ENCODE results near the gene ACTR1A.
"Not testable (repeated sequence)": the region's sequence is repeated elsewhere in the genome, so short reads cannot be mapped to it uniquely, and the experiment has no call there.

The ACTR1A gene

DNA sequence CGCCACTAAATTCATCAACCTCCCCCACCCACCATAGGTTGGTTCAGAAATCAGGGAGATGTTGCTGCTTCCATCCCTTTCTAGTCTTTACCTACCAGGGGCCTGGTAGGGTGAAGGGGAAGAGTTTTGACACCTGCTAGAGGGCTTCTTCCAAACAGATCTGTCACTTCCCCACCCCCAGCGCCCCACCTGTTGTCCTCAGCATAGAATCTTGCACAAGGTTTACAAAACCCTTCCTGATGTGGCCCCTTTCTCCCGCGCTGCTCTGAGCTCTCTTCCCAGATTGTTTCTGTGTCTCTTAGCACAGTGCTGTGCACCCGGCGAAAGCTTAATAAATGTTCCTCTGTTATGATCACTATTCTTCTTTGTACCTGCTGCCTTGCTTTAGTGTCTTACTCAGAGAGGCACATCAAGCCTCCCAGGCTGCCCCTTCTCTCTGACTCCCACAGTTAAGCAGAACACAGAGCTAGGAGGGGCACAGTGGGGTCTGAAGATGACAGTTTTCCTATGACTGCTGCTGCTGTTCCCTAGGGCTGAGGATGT lies 39.9 kb downstream of the ACTR1A start:
- H3K27me3 ChIP-seq (ENCODE audit: low read depth, low read length): no peaks in the 10 kb centered on the region
- no peaks in the 10 kb centered on the region for H3K9me3 ChIP-seq (ENCODE audit: control insufficient read depth in 1 of 2, low read length in 2 of 2)
- no peaks in the 10 kb centered on the region for H3K36me3 ChIP-seq (ENCODE audit: control insufficient read depth in 1 of 2, insufficient read depth in 2 of 2, low read length in 2 of 2)
- H3K4me1 ChIP-seq (ENCODE audit: control insufficient read depth in 1 of 2, insufficient read depth in 2 of 2, low read length in 2 of 2): peaks cover 0 to 10% of the 10 kb centered on the region in 2 donors
- H3K4me3 ChIP-seq (ENCODE audit: low read depth in 1 of 2, low read length in 2 of 2): peak overlapping the region in 1 of 2 donors; percentile 33
- no peak overlapping the region for H3K27ac ChIP-seq (ENCODE audit: low read length)

DNA sequence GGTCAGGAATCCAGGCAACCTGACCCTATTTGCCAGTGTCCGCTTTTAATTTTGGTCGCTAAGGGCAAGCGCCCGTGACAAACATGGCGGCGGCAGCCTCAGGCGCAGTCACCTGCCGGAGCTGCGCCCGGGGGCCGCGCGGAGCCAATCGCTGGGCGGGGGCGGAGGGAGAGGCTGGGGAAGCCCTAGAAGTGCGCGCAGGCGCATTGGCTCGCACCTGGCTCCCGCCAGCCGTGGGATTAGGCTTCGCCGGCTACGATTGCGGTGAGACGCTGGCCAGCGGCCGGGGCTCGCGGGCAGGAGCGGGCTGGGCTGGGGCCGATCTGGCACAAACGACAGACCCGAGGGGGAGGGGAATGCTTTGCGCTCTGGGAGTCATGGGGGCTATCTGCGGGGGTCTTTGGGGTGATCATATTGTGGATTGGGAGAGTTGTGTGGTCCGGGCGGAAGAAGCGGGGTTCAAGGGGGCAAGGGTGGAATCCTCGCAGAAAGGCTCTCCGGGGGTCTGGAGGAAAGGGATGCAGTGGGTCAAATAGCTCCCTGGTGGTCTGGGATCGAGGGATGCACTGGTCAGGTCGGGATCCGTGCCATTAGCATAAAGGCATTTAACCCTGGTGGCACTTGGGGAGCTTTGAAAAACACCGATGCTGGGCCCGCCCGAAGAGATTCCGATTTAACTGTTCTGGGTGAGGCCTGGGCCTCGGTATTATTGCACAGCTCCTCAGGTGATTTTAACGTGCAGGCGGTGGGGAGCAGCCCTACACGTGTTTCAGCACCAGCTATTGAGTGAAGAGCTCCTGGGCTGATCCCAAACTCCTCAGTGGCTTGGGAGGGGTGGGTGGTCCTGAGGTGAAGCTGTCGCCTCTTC lies 41.1 kb downstream of the ACTR1A start:
- Histone ChIP-seq H3K36me3 (ENCODE audit: control insufficient read depth in 1 of 2, insufficient read depth in 2 of 2, low read length in 2 of 2) (no peaks in the 10 kb centered on the region), H3K27me3 (ENCODE audit: low read depth, low read length) (no peaks in the 10 kb centered on the region), H3K4me3 (ENCODE audit: low read depth in 1 of 2, low read length in 2 of 2) (peak overlapping the region; percentile 60 to 65), H3K27ac (ENCODE audit: low read length) (peak overlapping the region; percentile 25), H3K4me1 (ENCODE audit: control insufficient read depth in 1 of 2, insufficient read depth in 2 of 2, low read length in 2 of 2) (peaks cover 0 to 10% of the 10 kb centered on the region in 2 donors), H3K9me3 (ENCODE audit: control insufficient read depth in 1 of 2, low read length in 2 of 2) (no peaks in the 10 kb centered on the region)

DNA sequence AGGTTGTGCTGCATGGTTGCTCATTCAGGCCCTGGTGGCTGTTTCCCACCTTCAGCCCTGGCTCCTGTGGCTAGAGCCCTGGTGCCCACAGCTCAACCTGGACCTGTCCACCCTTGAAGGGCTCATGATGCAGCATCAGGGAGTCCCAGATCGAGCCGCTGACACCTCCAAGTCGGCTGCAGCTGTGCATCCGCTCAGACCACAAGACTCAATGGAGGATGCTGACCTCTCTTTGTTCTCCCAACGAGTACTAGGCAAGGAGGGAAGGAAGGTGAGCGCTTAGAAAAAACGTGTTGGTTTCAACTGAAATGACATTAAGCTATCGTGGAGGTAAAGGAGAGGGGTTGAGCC lies 41.7 kb downstream of the ACTR1A start:
- Histone ChIP-seq H3K4me3 (ENCODE audit: low read depth in 1 of 2, low read length in 2 of 2) (peak overlapping the region; percentile 60 to 65), H3K4me1 (ENCODE audit: control insufficient read depth in 1 of 2, insufficient read depth in 2 of 2, low read length in 2 of 2) (peaks cover 0 to 10% of the 10 kb centered on the region in 2 donors)

DNA sequence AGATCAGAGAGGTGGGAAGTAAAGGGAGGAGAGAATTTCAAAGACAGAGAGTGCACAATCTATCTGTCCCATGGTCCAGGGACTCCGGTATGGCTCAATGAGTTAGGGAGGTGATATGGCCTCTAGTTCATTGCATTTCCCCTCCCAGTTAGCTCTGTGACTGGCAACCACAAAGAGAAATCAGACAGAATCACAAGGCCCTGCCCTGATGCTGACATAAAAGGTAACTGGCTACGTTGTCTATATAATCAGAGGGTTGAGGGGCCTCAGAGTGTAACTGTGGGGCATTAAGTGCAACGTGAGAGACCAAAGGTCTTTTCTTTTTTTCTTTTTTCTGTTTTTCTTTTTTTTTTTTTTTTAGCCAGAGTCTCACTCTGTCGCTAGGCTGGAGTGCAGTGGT lies 43.9 kb downstream of the ACTR1A start:
- H3K27ac ChIP-seq (ENCODE audit: low read length): no peak overlapping the region
- H3K36me3 ChIP-seq (ENCODE audit: control insufficient read depth in 1 of 2, insufficient read depth in 2 of 2, low read length in 2 of 2): no peaks in the 10 kb centered on the region
- no peaks in the 10 kb centered on the region for H3K27me3 ChIP-seq (ENCODE audit: low read depth, low read length)
- H3K4me3 ChIP-seq (ENCODE audit: low read depth in 1 of 2, low read length in 2 of 2): no peak overlapping the region
- peaks cover 0 to 10% of the 10 kb centered on the region in 2 donors for H3K4me1 ChIP-seq (ENCODE audit: control insufficient read depth in 1 of 2, insufficient read depth in 2 of 2, low read length in 2 of 2)
- H3K9me3 ChIP-seq (ENCODE audit: control insufficient read depth in 1 of 2, low read length in 2 of 2): no peaks in the 10 kb centered on the region

More for the DNA sequence above, 41.7 kb downstream of the ACTR1A start:
- Histone ChIP-seq H3K36me3 (ENCODE audit: control insufficient read depth in 1 of 2, insufficient read depth in 2 of 2, low read length in 2 of 2) (no peaks in the 10 kb centered on the region), H3K27me3 (ENCODE audit: low read depth, low read length) (no peaks in the 10 kb centered on the region), H3K9me3 (ENCODE audit: control insufficient read depth in 1 of 2, low read length in 2 of 2) (no peaks in the 10 kb centered on the region), H3K27ac (ENCODE audit: low read length) (peak overlapping the region; percentile 25)

DNA sequence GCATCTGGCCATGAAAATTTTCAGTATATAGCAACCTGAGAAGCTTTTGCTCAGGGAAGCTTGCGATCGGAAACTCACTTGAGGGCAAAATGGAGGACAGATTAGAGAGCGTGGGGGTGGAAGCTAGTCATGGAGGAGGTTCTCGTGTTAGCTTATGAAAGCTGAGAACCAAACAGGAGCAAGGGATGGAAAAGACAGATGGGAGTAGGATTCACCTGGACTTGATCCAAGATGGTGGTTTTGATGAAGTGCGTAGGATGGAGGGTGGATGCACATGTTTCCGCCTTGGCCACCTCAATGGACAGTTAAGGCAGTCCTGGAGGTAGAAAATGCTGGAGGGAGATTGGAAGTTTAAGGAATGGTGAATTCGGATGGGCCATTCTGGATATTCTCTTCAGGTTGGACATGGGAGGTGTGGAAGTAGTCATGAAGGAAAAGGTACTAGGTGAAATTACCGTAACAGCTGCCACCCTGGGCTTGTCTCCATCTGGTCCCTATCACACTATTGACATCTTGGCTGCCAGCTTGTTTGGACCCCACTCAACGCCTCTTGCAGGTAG lies 44.8 kb downstream of the ACTR1A start:
- Histone ChIP-seq H3K9me3 (ENCODE audit: control insufficient read depth in 1 of 2, low read length in 2 of 2) (no peaks in the 10 kb centered on the region), H3K27me3 (ENCODE audit: low read depth, low read length) (no peaks in the 10 kb centered on the region), H3K4me1 (ENCODE audit: control insufficient read depth in 1 of 2, insufficient read depth in 2 of 2, low read length in 2 of 2) (peaks cover 0 to 10% of the 10 kb centered on the region in 2 donors), H3K27ac (ENCODE audit: low read length) (no peak overlapping the region), H3K4me3 (ENCODE audit: low read depth in 1 of 2, low read length in 2 of 2) (no peak overlapping the region), H3K36me3 (ENCODE audit: control insufficient read depth in 1 of 2, insufficient read depth in 2 of 2, low read length in 2 of 2) (no peaks in the 10 kb centered on the region)

DNA sequence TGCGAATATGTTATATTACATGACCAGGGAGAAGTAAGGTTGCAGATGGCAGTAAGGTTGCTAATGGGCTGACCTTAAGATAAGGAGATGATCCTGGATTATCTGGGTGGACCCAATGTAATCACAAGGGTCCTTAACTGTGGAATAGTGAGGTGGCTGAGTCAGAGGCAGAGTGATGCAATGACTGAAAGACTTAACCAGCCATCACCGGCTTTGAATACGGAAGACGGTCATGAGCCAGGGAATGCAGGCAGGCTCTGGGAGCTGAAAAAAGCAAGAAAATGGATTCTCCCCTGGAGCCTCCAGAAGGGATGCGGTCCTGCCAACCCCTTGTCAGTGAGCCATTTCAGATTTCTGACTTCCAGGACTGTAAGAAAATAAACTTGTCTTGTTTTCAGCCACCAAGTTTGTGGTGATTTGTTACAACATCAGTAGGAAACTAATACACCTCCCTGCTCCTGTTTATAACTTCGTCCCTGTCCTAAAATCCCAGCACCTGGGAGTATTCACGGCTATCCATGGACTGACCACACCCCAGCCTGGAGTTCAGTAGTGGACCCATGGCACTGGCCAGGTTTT lies 46.5 kb downstream of the ACTR1A start:
- peaks cover 4 to 9% of the 10 kb centered on the region in 2 donors for H3K4me1 ChIP-seq (ENCODE audit: control insufficient read depth in 1 of 2, insufficient read depth in 2 of 2, low read length in 2 of 2)
- H3K27me3 ChIP-seq (ENCODE audit: low read depth, low read length): no peaks in the 10 kb centered on the region
- no peaks in the 10 kb centered on the region for H3K9me3 ChIP-seq (ENCODE audit: control insufficient read depth in 1 of 2, low read length in 2 of 2)
- H3K4me3 ChIP-seq (ENCODE audit: low read depth in 1 of 2, low read length in 2 of 2): no peak overlapping the region
- no peak overlapping the region for H3K27ac ChIP-seq (ENCODE audit: low read length)
- H3K36me3 ChIP-seq (ENCODE audit: control insufficient read depth in 1 of 2, insufficient read depth in 2 of 2, low read length in 2 of 2): no peaks in the 10 kb centered on the region

DNA sequence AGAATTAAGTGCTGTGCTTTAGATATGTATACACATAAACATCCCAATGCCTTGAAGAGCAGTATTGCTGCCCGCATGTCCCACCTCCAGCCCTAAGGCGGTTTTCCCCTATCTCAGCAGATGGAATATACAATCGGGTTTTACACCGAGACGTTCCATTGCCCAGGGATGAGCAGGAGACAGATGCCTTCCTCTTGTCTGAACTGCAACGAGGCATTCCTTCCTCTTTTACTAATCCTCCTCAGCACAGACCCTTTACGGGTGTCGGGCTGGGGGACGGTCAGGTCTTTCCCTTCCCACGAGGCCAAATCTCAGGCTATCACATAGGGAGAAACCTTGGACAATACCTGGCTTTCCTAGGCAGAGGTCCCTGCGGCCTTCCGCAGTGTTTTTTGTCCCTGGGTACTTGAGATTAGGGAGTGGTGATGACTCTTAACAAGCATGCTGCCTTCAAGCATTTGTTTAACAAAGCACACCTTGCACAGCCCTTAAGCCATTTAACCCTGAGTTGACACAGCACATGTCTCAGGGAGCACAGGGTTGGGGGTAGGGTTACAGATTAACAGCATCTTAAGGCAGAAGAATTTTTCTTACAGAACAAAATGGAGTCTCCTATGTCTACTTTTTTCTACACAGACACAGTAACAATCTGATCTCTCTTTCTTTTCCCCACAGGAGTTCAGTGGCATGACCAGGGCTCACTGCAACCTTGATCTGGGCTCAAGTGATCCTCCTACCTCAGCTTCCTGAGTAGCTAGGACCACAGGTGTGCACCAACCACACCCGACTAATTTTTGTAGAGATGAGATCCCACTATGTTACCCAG lies 47.6 kb downstream of the ACTR1A start:
- not testable (repeated sequence) for H3K27me3 ChIP-seq (ENCODE audit: low read depth, low read length); H3K27ac ChIP-seq (ENCODE audit: low read length); H3K9me3 ChIP-seq (ENCODE audit: control insufficient read depth in 1 of 2, low read length in 2 of 2); H3K4me1 ChIP-seq (ENCODE audit: control insufficient read depth in 1 of 2, insufficient read depth in 2 of 2, low read length in 2 of 2); H3K4me3 ChIP-seq (ENCODE audit: low read depth in 1 of 2, low read length in 2 of 2); H3K36me3 ChIP-seq (ENCODE audit: control insufficient read depth in 1 of 2, insufficient read depth in 2 of 2, low read length in 2 of 2)

DNA sequence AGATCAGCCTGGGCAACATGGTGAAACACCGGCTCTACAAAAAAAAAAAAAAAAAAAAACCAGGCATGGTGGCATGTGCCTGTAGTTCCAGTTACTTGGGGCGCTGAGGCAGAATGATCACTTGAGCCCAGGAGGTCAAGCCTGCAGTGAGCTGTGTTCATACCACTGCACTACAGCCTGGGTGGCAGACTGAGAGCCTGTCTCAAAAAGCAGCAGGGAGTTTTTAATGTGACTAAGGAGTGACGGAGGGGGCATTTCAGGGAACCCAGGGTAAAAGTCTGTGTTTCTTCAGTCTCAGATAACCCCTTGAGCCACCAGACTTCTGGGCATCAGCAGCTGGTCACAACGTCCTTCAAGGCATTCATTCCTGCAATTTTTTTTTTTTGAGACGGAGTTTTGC lies 49.0 kb downstream of the ACTR1A start:
- no peak overlapping the region for H3K4me3 ChIP-seq (ENCODE audit: low read depth in 1 of 2, low read length in 2 of 2)
- H3K27ac ChIP-seq (ENCODE audit: low read length): no peak overlapping the region
- H3K9me3 ChIP-seq (ENCODE audit: control insufficient read depth in 1 of 2, low read length in 2 of 2): no peaks in the 10 kb centered on the region
- H3K4me1 ChIP-seq (ENCODE audit: control insufficient read depth in 1 of 2, insufficient read depth in 2 of 2, low read length in 2 of 2): peaks cover 4 to 9% of the 10 kb centered on the region in 2 donors
- H3K36me3 ChIP-seq (ENCODE audit: control insufficient read depth in 1 of 2, insufficient read depth in 2 of 2, low read length in 2 of 2): no peaks in the 10 kb centered on the region
- no peaks in the 10 kb centered on the region for H3K27me3 ChIP-seq (ENCODE audit: low read depth, low read length)

DNA sequence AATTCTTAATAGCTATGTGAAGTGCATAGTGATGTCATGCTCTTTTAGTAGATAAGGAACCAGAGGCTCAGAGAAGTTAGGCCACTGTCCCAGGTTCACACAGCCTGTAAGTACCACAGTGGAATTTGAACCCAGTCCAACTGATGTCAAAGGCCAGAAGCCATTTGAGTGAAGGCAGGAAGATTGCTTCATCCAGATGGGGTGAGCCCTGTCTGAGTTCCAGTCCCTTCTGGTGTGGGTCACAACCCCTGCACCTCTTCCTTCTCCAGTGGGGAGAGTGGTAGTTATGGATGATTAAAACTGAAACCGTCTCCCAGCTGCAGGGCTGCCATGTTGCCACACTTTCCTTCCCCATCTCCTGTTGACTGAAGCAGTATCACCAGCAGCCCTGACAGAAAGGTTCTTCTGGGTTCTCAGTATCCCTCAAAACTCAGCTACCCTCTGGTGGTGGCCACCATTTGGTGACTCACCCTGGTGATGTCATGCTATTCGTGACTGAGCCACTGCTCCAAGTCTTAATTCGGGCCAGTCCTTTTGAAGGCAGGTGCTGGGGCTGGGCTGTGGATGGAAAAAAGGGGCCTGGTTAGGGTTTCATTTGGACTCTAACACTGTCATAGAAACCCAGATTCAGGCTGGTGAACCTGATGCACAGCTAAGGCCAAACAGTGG lies 49.7 kb downstream of the ACTR1A start:
- H3K36me3 ChIP-seq (ENCODE audit: control insufficient read depth in 1 of 2, insufficient read depth in 2 of 2, low read length in 2 of 2): no peaks in the 10 kb centered on the region
- H3K9me3 ChIP-seq (ENCODE audit: control insufficient read depth in 1 of 2, low read length in 2 of 2): no peaks in the 10 kb centered on the region
- H3K4me1 ChIP-seq (ENCODE audit: control insufficient read depth in 1 of 2, insufficient read depth in 2 of 2, low read length in 2 of 2): peaks cover 4 to 9% of the 10 kb centered on the region in 2 donors
- no peaks in the 10 kb centered on the region for H3K27me3 ChIP-seq (ENCODE audit: low read depth, low read length)
- no peak overlapping the region for H3K27ac ChIP-seq (ENCODE audit: low read length)
- no peak overlapping the region for H3K4me3 ChIP-seq (ENCODE audit: low read depth in 1 of 2, low read length in 2 of 2)

DNA sequence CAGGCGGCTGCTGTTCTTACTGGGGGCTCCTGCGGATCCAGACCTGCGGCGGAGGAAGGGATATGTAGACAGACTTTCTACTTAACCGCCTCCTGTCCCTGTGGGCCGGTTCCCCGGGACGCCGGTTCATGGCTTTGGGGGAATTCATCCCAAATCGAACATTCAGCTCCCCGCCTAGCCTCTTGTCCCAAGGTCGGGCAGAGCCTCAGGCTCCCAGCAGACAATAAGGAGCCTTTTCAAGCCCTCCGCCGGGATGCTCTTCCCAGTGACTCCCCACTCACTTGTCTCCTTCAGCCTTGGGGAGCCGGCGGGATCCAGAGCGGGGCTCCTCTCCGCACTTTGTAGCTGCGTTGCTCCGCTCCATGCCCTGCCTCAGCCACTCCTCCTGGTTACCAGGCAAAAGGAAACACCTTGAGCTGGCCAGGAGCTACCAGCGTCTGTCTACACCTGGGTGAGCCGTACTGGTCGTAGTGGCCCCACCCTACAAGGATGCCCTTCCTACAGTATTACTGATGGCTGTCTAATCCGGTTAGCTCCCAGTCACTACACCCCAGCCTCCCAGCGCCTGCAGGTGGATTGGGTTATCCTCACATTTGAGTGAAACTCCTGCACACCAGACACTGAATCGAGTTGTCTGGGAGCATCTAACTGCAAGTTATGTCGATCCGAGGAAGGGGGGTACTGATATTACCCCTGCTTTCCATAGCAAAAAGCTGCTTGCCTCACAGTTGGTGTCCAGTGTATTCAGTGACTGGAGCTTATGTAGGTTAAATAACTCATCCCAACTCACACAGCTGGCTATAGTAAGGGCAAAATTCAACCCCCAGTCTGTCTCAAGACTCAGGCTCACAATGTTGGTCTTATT lies 51.2 kb downstream of the ACTR1A start, which contains the start of gene C10orf95:
TSS of gene C10orf95 (minus strand) at position 439 of the 865 bp plus-strand sequence. CDS start 450 bp downstream, outside the sequence.
- Histone ChIP-seq H3K4me3 (ENCODE audit: low read depth in 1 of 2, low read length in 2 of 2) (peak within 1 kb of the TSS; percentile 82 to 89), H3K4me1 (ENCODE audit: control insufficient read depth in 1 of 2, insufficient read depth in 2 of 2, low read length in 2 of 2) (peaks cover 4 to 9% of the 10 kb centered on the region in 2 donors), H3K9me3 (ENCODE audit: control insufficient read depth in 1 of 2, low read length in 2 of 2) (no peaks in the 10 kb centered on the region), H3K36me3 (ENCODE audit: control insufficient read depth in 1 of 2, insufficient read depth in 2 of 2, low read length in 2 of 2) (no peaks in the 10 kb centered on the region), H3K27ac (ENCODE audit: low read length) (peak within 1 kb of the TSS; percentile 60), H3K27me3 (ENCODE audit: low read depth, low read length) (no peaks in the 10 kb centered on the region)
